ENCODE measurements around the gene IRF2BP1.
"Not testable (repeated sequence)": the region's sequence is repeated elsewhere in the genome, so short reads cannot be mapped to it uniquely, and the experiment has no call there.

The IRF2BP1 gene

DNA sequence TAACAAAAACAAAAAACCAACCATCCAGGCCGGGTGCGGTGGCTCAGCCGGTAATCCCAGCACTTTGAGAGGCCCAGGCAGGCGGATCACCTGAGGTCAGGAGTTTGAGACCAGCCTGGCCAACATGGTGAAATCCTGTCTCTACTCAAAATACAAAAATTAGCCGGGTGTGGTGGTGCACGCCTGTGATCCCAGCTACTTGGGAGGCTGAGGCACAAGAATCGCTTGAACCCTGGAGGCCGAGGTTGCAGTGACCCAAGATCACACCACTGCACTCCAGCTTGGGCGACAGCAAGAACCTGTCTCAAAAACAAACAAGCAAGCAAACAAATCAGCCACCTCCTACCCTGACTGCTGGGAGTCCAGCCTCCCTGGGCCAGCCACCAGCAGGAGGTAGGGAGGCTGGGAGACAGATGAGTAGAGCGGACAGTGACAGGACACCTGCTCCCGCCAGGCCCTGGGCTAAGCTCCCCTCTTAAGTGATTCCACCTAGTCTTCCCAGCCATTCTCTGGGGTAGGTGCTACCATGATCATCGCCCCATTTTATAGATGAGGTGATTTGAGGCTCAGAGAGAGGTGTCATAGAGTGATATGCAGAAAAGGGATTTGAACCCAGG is 10.2 kb upstream of the IRF2BP1 start:
- DNase-seq, H3K9me3 Mint-ChIP-seq, H3K27ac Mint-ChIP-seq, H3K4me3 Mint-ChIP-seq, H3K27me3 Mint-ChIP-seq: not testable (repeated sequence)
- peaks cover 13% of the 10 kb centered on the region for H3K4me1 Mint-ChIP-seq (ENCODE audit: low read depth)
- peaks cover 38% of the 10 kb centered on the region for H3K36me3 Mint-ChIP-seq (ENCODE audit: low read depth)

- Mint-ChIP-seq H3K36me3 (ENCODE audit: low read depth) (peaks cover 33% of the 10 kb centered on the region), H3K27ac (no peak overlapping the region), H3K27me3 (no peaks in the 10 kb centered on the region), H3K9me3 (no peaks in the 10 kb centered on the region), H3K4me3 (no peak overlapping the region), H3K4me1 (ENCODE audit: low read depth) (peaks cover 8% of the 10 kb centered on the region)
- DNase-seq, result no peak
Measured at GRCh38 chr19:45895519-45895972, 9.6 kb upstream of the IRF2BP1 start.

- Mint-ChIP-seq H3K27ac (no peak overlapping the region), H3K4me1 (ENCODE audit: low read depth) (peaks cover 13% of the 10 kb centered on the region), H3K9me3 (no peaks in the 10 kb centered on the region), H3K36me3 (ENCODE audit: low read depth) (peaks cover 14% of the 10 kb centered on the region), H3K27me3 (no peaks in the 10 kb centered on the region), H3K4me3 (no peak overlapping the region)
- DNase-seq, result no peak
Measured at GRCh38 chr19:45890877-45891276, 4.9 kb upstream of the IRF2BP1 start.

GRCh38 chr19:45889210-45889885 is 3.4 kb upstream of the IRF2BP1 start:
- peak overlapping the region; percentile 55 for H3K27ac Mint-ChIP-seq
- H3K4me1 Mint-ChIP-seq (ENCODE audit: low read depth), result peaks cover 18% of the 10 kb centered on the region
- H3K4me3 Mint-ChIP-seq, result no peak overlapping the region
- DNase-seq, result no peak
- no peaks in the 10 kb centered on the region for H3K27me3 Mint-ChIP-seq
- no peaks in the 10 kb centered on the region for H3K9me3 Mint-ChIP-seq
- peaks cover 4% of the 10 kb centered on the region for H3K36me3 Mint-ChIP-seq (ENCODE audit: low read depth)

DNA sequence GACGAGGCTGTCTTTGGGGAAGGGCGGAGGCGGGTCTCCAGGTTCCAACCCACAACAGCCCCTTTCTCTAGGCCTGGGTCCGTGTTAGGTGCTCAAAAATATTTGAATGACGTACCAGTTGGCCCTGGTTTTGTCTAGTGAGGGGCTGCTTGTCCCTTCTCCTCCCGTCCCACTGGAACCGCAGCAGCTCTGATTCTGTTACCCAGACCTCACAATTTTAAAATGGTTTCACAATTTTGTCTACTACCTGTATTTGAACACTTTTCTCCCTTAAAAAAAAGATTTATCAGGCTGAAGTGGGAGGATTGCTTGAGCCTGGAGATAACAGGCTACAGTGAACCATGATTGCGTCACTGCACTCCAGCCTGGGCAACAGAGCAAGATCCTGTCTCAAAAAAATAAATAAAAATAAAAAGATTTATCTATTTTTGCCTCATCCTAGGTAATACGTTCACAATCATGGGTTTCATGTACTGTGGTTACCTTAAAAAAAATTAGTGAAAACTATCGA is 1.3 kb upstream of the IRF2BP1 start:
- H3K9me3 Mint-ChIP-seq, result no peaks in the 10 kb centered on the region
- peaks cover 11% of the 10 kb centered on the region for H3K36me3 Mint-ChIP-seq (ENCODE audit: low read depth)
- H3K4me1 Mint-ChIP-seq (ENCODE audit: low read depth), result peaks cover 28% of the 10 kb centered on the region
- no peak for DNase-seq
- H3K27me3 Mint-ChIP-seq, result no peaks in the 10 kb centered on the region
- peak overlapping the region; percentile 86 for H3K4me3 Mint-ChIP-seq
- peak overlapping the region; percentile 97 for H3K27ac Mint-ChIP-seq

DNA sequence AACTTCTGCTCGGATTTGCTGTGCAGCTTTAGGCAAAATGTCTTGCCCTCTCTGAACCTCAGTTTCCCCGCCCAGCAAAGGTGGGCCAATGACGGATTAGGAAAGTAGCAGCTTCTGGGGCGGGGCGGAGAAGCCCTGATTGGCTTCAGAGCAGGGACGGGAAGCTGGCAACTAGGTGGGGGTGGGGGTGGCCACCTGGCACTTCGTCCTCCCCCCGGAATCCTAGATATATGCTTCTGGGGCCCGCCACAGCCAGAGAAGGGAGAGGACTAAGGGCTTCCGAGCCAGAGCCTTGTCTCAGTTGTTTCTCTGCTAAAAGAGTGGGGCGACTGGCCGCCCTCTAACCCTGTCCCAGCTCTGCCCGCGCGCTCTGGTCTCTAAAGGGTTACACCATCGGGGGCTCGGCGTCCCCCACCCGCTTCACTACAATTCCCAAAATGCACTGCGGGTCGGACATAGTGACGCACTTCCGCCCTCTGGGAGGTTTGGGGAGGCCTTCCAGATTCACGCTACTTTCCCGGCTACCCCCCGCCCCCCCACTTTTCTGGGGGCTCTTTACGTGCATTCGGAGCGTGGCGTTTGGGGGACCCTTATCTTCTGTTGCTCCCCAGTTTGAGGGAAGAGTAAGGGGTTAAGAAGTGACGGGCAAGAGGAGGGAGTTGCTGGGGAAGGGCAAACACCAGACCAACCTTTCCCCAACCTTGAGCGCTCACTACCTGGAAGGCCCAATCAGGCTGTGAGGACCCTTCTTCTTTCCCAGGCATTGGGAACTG is 672 bp upstream of the IRF2BP1 start:
- no peaks in the 10 kb centered on the region for H3K27me3 Mint-ChIP-seq
- H3K4me1 Mint-ChIP-seq (ENCODE audit: low read depth), result peaks cover 32% of the 10 kb centered on the region
- no peaks in the 10 kb centered on the region for H3K9me3 Mint-ChIP-seq
- DNase-seq, result peak; percentile 92
- peaks cover 11% of the 10 kb centered on the region for H3K36me3 Mint-ChIP-seq (ENCODE audit: low read depth)
- H3K27ac Mint-ChIP-seq, result peak overlapping the region; percentile 97
- H3K4me3 Mint-ChIP-seq, result peak overlapping the region; percentile 86

DNA sequence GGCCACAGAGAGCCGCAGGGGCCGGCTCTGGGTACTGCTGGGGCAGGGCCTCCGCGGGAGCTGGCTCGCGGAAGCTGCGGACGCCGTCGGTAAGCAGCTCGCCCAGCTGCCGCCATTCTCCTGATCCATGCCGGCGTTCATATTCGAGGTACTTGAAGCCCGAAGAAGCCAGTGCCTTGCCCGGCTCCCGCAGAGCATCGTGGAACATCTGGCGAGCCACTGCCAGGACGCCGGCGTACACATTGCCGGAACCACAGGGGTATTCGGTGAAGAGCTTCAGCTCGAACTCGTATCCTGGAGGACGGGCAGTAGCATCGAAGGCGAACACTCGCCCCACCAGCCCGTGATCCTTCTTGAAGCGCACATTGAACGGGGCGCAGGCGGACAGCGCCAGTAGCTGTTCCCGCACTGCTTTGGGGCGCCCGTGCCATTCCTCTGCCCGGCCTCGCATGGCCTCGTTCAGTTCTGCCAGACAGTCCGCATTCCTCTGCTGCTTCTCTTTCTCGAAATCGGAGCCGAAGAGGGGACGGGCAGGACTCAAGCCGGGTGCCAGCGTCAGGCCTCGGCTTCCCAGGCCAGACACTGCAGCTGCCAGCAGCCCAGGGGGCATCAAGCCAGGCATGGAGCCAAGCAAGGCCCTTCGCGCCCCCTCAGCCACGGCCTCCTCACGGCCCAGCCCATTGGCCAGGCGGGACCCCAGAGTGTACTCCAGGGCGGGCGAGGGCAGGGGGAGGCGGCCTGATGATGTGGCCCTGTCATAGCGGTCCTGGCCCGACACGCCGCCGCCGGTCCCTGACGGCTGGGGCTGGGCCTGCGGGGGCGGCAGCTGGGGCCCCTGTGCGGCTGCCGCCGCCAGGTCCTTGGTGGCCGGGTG is 1.0 kb downstream of the IRF2BP1 start:
- H3K36me3 Mint-ChIP-seq (ENCODE audit: low read depth), result peaks cover 8% of the 10 kb centered on the region
- peak; percentile 54 for DNase-seq
- H3K9me3 Mint-ChIP-seq, result no peaks in the 10 kb centered on the region
- peaks cover 3% of the 10 kb centered on the region for H3K27me3 Mint-ChIP-seq
- H3K4me1 Mint-ChIP-seq (ENCODE audit: low read depth), result peaks cover 38% of the 10 kb centered on the region
- H3K27ac Mint-ChIP-seq, result peak overlapping the region; percentile 18
- H3K4me3 Mint-ChIP-seq, result peak overlapping the region; percentile 70

- Mint-ChIP-seq H3K4me1 (ENCODE audit: low read depth) (peaks cover 38% of the 10 kb centered on the region), H3K36me3 (ENCODE audit: low read depth) (peaks cover 8% of the 10 kb centered on the region), H3K27me3 (peaks cover 3% of the 10 kb centered on the region), H3K9me3 (no peaks in the 10 kb centered on the region), H3K4me3 (peak overlapping the region; percentile 83), H3K27ac (peak overlapping the region; percentile 29)
- DNase-seq, result no peak
Measured at GRCh38 chr19:45883881-45884681, 1.9 kb downstream of the IRF2BP1 start.

DNA sequence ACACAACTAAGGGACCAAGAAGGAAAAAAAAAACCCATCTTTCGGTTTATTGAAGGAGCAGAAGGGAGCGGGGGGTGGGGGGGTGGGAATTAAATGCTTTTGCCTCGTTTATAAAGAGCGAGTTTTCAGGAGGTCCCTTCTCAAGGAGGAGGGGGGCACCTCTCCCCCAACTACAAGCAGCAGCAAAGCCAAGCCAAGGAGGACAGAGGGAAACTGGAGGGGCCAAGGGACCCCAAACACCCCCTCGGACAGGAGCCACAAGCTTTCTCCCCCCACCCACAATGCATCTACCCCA is 2.4 kb downstream of the IRF2BP1 start:
- Mint-ChIP-seq H3K4me3 (peak overlapping the region; percentile 83), H3K36me3 (ENCODE audit: low read depth) (peaks cover 8% of the 10 kb centered on the region), H3K27ac (peak overlapping the region; percentile 83), H3K9me3 (no peaks in the 10 kb centered on the region), H3K27me3 (peaks cover 5% of the 10 kb centered on the region), H3K4me1 (ENCODE audit: low read depth) (peaks cover 38% of the 10 kb centered on the region)
- no peak for DNase-seq

GRCh38 chr19:45882652-45883585 is 3.0 kb downstream of the IRF2BP1 start:
- Mint-ChIP-seq H3K4me1 (ENCODE audit: low read depth) (peaks cover 39% of the 10 kb centered on the region), H3K36me3 (ENCODE audit: low read depth) (peaks cover 8% of the 10 kb centered on the region), H3K9me3 (no peaks in the 10 kb centered on the region), H3K27me3 (peaks cover 8% of the 10 kb centered on the region), H3K4me3 (peak overlapping the region; percentile 83), H3K27ac (peak overlapping the region; percentile 83)
- DNase-seq, result peak; percentile 92

DNA sequence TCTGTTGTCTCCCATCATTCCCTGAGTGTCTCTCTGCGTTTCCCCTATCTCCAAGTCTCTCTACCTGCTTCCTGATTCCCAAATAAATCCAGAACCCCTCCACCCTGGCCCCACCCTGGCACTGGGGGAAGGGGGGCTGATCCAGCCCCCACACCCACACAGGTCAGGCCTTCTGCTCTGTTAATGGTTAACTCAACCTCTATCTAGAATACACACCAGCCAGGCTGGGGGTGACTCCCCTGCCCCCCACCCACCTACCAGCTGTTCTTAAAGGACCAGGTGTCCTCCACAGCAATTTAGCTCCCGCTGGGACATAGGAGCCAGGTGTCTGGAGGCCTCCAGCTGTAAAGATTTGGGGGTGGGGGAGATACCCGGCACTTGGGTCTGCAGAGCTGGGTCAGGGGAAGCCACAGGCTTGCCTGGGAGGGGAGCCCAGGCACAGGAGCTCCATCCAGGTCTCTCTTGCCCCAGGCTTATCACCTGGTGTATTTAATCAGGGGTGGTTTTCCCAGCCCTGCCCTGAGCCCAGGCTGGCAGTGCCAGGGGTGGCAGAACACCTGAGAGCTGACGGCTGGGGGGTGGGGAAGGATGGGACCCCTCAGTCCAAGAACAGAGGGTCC is 3.9 kb downstream of the IRF2BP1 start:
- Mint-ChIP-seq H3K27me3 (peaks cover 15% of the 10 kb centered on the region), H3K9me3 (no peaks in the 10 kb centered on the region), H3K4me1 (ENCODE audit: low read depth) (peaks cover 40% of the 10 kb centered on the region), H3K4me3 (no peak overlapping the region), H3K36me3 (ENCODE audit: low read depth) (peaks cover 8% of the 10 kb centered on the region), H3K27ac (no peak overlapping the region)
- no peak for DNase-seq

DNA sequence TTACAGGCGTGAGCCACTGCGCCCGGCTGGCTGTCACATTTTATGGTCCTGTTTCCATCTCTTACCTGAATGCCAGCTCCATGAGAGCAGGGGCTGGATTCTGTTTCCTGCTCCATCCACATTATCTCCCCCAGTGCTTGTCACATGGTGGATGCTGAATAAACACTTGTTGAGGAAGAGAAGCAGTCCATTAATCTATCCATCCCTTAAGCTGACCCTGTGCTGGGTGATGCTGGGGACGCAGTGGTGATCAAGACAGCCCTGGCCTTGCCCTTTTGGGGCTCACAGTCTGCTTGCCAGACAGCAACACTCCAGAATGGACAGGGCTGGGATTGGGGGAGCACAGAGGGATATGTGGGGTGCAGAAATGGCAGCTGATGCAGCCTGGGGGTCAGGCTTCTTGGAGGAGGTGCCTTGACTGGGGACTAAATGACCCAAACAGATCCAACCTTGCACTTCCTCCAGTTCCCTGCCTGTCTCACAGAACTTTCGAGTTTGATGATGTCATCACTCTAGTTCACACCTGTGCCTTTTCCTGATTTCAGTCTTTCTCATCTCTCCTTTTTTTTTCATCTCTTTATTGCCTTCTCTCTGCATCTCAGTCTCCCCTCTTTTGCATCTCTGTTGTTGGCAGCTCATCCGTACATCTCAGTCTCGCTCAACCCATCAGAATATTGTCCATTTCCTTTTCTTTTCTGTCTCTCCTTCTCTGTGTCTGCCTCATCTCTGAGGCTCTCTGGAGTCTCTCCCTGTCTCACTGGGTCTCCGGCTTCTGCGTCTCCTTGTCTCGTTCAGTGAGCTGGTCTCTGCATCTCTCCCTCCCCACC is 4.6 kb downstream of the IRF2BP1 start:
- peaks cover 17% of the 10 kb centered on the region for H3K27me3 Mint-ChIP-seq
- H3K9me3 Mint-ChIP-seq, result no peaks in the 10 kb centered on the region
- no peak for DNase-seq
- H3K27ac Mint-ChIP-seq, result no peak overlapping the region
- no peak overlapping the region for H3K4me3 Mint-ChIP-seq
- peaks cover 8% of the 10 kb centered on the region for H3K36me3 Mint-ChIP-seq (ENCODE audit: low read depth)
- H3K4me1 Mint-ChIP-seq (ENCODE audit: low read depth), result peaks cover 40% of the 10 kb centered on the region

Measured in activated T-cell treated with anti-CD3 and anti-CD28 coated beads, Interleukin-2, amount 50 U/mL, for 24 hours (primary cell).